ENCODE results near the gene PTOV1.
A peak's percentile ranks its signal among the peaks of the same experiment; 100 is the strongest.

Gene PTOV1

DNA sequence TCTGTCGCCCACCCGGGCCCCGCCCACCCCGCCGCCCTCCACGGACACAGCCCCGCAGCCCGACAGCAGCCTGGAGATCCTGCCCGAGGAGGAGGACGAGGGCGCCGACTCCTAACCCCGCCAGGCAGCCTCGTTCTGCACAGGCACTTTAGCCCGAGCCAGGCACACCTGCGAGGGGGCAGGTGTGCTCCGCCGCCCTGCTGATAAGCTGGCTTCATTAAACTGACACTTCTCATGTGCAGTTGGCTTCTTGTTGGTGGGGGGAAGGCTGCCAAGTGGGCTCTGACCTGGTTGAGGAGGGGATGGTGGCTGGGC, 37.5 kb downstream of the PTOV1 start:
- no peak for DNase-seq (ENCODE audit: low read depth)

DNA sequence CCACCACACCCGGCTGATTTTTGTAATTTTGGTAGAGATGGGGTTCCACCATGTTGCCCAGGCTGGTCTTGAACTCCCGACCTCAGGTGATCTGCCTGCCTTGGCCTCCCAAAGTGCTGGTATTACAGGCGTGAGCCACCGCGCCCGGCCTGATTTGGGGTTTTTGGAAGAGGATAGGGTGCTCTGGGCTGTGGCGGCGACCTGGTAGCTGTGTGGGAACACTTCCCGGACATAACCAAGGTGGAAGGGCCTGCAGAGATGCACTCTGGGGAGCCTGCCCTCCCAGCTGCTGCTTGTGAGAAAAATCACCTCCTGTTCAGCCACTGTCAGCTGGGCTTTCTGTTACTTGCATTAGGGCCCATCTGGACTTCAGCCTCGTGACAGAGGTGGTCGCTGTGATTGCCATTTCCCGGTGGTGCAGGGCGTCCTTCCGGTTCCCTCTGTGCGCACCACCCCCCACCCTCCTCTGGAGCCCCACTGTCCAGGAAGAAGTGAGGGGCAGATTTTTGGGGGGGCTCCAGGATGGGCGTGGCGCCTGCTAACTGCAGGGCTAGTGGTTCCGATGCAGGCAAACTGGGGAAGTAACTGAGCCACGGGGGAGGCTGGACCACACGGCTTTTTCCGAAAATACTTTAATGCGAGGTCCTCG, 38.2 kb downstream of the PTOV1 start:
- DNase-seq (ENCODE audit: low read depth) = no peak

DNA sequence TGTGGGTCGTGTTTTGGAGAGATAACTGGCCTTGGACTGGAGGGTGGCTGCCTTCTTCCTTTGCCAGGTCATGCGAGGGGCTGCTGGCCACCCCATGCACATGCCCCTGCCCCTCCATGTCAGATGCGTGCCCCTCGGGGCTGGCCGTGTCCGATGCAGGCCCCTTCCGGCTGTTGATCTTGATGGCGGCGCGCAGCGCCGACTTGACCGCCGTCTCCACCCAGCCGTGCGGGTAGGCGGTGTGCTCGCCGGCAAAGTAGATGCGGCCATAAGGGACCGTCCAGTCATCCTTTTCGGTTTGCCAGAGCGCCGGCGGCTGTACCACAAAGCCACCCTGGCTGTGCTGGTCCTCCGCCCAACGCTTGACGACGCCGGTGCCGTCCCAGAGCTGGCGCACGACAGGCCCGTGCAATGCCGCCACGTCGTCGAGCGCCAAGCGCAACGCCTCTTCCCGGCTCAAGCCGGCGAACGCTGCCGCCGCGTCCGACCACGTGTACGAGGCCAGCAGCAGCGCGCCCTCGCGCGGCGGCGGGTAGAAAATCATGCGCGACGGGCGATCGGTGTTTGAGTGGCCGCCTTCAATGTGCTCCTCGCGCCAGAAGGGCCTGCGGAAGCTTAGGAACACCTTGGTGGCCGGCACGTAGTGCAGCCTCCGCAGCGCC, 38.9 kb downstream of the PTOV1 start:
- peak; percentile 61 for DNase-seq (ENCODE audit: low read depth)

DNA sequence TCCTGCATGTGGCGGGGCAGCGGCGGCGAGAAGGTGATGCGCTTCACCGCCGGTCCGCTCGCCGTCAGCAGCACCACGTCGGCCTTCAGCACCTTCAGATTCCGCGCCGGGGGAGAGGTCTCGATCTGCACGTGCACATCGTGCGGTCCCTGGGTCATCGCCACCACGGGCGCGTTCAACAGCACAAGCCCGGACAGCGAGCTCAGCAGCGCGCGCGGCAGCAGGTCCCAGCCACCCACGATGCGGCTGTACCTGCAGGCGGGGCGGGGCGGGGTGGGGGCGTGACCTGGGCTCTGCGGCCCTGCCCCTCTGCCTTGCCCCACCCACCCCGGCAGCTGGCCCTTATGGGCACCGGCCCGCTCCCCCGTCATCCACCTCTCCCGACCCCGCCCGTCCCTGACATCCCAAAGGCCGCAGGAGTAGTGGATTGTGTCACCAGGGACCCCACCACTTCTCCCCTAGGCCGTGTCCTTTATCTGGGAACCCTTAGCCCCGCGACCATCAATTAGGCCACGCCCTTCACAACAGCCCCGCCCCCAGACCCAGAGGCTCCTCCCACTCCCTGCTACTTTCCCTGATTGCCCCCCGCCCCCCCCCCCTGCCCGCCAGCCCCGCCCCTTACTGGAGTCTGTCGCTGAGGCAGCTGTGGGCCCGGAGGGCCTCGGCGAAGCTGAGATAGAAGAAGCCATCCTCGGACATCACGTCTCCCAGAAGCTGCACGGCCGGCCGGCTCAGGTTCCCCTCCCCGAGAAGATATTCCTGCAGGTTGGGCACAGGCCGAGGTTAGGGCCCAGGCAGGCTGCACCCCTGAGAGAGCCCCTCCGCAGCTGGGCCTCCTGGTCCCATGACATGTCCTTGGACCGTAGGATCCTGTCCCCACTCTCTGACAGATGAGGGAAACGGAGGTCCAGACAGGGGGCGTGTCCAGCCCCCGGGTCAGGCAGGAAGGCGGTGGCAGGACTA, 39.7 kb downstream of the PTOV1 start:
- peak; percentile 24 for DNase-seq (ENCODE audit: low read depth)

DNA sequence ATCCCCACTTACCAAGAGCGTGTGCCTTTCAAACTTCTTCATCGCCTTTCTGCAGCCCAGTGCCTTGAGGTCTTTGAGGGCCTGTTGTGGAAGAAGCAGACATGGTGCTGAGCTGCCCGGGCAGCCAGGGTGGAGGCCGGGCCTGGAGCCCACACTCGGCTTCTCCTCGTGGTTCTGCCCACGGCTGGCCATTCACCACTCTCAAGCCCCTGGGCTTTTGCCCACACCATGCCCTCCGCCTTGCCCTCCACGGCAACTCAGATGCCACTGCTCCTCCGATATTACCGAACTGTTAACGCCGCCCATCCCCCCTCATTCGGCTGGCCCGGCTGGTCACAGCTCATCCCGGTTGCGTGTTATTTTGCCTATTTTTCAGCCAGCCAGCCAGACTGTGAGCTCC, 40.4 kb downstream of the PTOV1 start:
- DNase-seq (ENCODE audit: low read depth) = no peak

DNA sequence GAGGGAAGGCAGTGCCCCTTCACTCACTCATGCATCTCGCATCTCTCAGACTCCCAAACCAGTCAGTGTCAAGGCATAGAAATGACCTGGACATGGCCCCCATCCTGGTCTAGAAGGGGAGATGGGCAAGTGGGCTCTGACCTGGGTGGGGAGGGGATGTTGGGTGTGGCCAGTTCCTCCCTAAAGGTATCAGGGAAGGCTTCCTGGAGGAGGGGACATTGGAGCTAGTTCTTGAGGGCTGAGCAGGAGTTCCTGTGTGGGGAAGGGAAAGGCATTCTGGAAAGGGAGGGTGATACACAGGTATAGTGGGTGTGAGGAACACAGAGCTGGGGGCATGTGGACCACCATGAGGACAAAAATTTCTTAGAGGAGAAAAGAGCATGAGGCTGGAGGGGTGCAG, 41.8 kb downstream of the PTOV1 start:
- DNase-seq (ENCODE audit: low read depth) = no peak

DNA sequence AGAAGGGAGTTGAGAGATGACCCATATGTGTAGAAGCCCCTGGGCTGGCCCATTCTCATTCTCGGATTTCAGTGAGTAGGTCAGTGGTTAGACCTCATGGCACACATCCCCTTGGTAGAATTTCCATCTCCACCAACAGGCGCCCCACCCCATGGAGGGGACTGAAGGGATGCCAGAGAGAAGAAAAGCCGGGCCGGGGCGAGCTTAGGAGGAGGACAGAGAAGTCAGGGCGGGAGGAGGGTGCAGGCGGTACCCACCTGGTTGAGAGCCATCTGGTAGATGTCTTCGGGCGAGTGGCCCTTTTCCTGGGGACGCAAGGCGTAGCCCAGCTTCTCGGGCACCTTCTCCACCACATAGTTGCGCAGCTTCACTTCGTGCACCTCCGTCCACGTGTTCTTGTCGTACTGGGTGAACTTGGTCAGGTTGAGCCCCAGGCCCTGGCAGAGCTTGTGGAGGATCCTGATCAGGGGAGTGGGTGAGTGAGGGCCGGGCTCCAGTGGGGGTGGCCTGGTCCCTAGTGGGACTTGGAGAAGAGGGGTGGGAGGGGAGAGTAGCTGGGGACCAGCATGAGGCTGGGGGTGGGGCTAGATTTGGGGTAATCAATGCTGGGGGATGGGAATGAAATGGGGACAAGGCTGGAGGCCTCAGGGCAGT, 43.2 kb downstream of the PTOV1 start:
- DNase-seq (ENCODE audit: low read depth) = no peak

DNA sequence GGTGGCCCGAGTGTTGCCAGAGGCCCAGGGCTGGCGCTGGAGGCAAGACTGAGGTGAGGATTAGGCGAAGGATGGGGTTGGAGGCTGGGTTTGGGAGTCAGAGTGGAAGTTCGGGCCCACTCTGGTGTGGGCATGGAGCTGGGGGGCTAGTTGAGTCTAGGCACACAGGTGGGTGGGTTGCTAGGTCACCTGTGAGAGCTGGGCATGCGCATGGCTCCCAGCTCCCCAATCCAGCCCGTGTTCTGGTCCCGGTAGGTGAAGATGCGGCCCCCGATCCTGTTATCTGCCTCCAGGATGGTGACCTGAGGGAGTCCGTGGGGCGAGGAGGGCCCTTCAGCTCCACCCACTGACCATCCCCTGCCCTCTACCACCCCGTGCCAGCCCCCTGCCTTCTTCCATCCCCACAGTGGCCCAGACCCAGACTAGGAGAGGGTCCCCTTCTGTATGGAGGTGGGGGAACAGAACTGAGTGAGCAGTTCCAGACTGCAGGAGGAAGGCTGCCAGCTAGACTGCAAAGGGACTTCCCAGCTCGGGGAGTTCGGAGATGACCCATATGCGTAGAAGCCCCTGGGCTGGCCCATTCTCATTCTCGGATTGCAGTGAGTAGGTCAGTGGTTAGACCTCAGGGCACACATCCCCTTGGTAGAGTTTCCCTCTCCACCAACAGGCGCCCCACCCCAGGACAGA, 44.1 kb downstream of the PTOV1 start:
- no peak for DNase-seq (ENCODE audit: low read depth)

DNA sequence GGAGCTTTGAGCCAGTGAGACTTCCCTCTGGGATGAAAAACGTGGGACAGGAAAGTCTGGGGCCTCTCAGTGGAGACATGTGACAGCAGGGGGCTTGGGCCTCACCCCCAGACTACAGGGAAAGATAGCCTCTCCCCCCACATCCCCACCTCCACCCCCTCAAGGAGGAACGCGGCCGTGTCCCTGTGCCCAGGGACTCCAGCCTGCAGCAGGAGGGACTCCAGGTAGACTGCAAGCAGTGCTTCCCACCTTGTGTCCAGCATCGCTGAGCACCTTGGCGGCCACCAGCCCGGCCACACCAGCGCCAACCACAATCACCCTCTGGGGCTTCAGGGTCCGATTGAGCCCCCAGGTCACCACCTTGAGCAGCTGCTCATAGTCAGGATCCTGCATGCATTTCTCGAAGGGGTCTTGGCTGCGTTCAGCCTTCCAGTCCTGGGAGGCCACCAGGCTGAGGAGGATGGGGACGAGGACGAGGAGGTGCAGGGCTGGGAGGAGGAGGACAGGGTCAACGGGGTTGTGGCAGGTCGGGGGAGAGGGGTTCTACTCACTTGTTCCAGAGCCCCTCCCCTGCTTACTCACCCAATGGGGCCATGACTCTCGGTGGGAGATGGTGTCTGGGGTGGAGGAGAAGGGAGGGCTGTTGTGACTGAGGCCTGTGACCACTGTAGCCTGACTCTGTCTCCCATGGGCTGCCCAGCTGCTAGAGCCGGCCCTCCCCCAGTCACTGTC, 44.8 kb downstream of the PTOV1 start:
- DNase-seq (ENCODE audit: low read depth) = no peak

DNA sequence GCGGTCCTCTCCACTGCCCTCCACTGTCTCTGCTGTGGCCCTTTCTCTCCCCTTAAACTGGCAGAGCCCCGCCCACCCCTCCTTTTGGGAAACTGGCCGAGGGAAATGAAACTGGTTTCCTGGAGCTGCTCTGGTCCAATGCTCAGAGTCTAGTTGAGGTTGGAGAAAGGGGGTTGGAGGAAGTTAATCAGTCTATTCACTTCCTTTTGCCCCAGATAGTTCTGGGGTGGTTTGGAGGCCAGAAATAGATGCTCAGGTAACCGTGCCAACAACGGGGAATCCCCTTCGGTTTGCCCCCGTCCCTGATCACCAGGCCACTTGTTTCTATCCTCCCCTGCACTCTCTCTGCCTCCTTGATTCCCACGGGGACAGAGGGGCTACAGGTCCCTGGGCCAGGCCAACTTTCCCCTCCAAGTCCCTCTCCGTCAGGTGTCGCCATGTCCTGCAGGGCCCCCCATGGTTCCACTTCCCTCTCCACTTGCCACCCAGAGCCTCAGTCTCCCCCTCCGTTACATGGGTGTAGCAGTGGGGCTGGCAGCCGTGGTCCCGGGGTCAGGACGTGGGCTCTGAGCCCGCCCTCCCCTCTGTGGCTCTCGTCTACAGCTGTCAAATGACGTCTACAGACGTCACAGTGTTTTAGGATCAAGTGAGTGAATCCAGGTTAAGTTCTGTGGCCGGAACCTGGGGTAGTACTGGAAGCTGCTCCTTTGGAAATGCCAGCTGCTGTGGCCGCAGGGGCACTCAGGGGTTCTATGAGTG, 46.1 kb downstream of the PTOV1 start, which contains the start of gene IL4I1:
Gene IL4I1, minus strand, starts transcription at position 25 of the 759 bp plus-strand sequence. CDS start 727 bp downstream, outside the sequence.
- DNase-seq (ENCODE audit: low read depth) = peak; percentile 25

DNA sequence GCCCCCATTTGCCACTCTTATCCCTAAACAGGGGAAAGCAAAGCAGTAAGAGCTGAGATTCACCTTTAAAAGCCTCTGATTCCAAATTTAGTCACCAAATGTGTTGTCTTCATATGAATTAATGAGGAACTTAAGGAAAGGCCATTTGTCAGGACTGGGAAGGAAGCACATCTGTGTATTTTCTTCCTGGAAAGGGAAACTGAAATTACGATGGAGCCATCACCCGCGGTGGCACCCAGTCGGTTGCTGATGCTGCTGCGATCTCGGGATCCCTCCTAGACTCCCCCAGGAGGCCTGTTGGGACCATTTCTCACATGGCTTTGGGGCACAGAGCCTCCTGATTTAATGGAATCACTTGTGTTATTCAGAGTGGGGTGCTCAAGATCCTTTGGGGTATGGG, 53.2 kb downstream of the PTOV1 start:
- no peak for DNase-seq (ENCODE audit: low read depth)

DNA sequence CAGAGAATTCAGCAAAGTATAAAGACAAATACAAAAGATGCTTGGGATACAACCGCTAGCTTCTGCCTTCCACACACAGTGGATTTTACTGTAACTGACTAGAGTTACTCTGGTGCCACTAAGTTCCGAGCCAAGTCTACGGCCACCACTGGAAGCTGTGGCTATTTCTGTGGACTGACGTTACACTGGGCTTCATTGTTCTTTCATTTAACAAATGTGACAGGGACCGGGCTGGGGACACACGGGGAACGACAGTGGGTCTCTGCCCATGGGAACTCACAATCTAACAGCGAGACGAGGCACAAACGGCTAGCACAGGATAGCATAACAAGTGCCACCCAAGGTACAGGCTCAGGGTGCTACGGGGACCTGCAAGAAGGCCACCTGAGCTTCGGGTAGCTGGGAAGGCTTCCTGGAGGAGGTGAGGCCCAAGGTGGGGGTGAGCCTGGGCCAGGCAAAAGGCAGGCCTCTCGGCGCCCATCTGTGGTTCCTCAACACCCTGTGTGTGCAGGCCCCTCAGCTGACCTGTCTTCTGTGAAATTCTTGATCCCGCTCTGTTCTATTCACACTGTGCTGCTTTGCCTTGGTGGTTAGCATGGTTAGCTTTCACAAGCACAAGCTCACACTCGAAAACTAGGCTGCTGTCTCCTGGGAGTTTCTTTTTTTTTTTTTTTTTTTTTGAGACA, 56.1 kb downstream of the PTOV1 start:
- DNase-seq (ENCODE audit: low read depth) = no peak

DNA sequence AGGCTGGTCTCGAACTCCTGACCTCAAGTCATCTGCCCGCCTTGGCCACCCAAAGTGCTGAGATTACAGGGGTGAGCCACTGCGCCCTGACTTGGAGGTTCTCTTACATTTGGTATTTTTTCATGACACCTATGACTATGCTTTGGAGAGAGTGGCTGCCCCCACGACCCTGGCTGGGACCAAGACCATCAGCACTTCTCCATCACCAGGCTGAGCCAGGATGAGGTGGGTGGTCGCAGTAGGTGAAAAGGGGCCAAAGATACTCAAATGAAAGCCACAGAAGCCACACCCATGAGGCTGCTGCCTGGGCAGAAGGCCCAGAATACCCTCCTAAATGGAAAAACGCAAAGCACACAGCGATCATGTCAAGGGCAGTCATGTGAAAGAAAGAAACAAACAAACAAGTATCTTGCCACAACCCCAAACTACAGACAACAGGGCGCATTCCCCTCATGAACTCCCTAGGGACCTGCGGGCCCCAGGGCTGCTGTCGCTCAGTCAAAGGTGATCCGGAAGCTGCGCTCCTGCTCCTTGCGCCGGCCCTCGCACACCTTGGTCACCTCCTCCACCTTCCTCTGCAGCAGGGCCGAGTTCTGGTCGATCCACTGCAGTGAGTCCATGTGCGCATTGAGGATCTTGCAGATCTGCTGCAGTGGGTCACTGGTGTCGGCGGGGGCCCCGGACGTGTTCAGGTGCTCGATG, 56.9 kb downstream of the PTOV1 start:
- DNase-seq (ENCODE audit: low read depth) = no peak

DNA sequence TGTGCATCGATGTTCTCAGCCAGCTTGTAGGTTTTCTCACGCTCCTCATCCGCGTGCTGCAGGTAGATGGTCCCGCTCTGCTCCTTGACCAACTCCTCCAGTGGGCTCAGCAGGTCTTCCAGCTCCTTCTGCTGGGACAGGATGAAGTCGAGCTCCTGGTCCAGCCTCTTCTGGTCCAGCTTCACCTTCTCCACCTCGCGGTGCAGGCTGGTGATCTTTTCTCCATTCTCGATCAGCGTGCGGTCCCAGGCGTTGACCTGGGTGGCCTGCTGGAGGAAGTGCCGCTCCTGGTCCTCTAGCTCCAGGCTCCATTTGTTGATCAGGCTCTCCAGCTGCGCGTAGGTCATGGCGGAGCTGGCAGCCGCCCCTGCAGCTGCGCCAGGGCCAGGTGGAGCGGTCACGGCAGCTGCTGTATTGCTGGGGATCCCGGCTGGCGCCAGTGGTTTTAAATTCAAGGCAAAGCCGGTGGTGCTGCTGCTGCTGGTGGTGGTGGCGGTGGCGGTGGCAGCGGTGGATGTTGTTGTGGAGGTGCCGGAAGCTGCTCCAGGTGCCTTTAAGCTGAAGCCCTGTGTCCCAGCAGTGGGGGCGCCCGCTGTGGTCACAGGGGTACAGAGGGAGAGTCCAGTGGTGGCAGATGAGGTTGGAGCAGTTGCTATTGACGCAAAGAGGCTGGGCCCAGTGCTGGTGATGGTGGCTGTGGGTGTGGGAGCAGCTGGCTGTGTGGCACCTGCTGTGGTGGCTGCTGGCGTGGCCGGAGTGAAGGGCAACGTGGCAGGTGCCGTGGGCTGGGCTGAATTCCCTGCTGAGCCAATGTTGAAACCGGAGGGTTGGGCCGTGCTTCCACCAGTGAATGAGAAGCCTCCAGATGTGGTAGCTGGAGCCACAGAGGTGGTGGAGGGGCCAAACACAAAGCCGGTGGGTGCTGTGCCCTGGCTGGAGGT, 57.8 kb downstream of the PTOV1 start:
- no peak for DNase-seq (ENCODE audit: low read depth)

DNA sequence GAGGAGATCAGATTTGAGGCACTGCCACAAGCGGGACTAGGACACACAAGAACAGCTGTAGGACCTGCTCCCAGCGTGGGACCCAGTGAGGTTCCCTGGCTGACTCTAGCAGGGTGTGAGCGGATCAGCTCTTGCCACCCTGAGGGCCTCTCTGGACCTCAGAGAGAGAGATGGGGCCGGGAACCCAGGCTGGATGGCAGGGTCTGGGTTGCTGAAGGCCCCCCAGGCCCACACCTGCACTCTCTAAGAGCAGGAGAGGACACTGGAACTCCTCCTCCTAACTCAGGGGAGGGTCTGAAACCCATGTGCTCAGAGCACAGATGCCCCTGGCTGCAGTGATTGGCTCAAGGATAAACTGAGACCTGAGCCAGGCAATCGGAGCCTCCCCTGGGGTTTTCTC, 59.2 kb downstream of the PTOV1 start:
- no peak for DNase-seq (ENCODE audit: low read depth)
